GM12865 (cell line): ENCODE measurements around the gene ADAMTS15.

Source experiments
- DNase-seq: peaks from one replicate; pipeline ENCODE4 v3.0.0; 2010; ENCODE audit warnings: low read depth
- H3K4me3 ChIP-seq: 2 replicates; pipeline ENCODE4 v1.5.1; 2011; ENCODE audit warnings: mild to moderate bottlenecking, low read depth, low read length, control low read depth
- CTCF ChIP-seq: IDR thresholded peaks from 2 replicates; pipeline ENCODE4 v1.5.1; 2011; ENCODE audit warnings: low read length, control low read depth, low read depth, inconsistent platforms; ENCODE audit not compliant: insufficient read depth; ENCODE audit errors: missing control alignments

Gene ADAMTS15

GRCh38 chr11:130424613-130425140 is 23.8 kb upstream of the ADAMTS15 start:
- H3K4me3 ChIP-seq = no peak overlapping the region
- no peak for DNase-seq
- TF ChIP-seq CTCF = no peak

GRCh38 chr11:130425156-130425555 is 23.3 kb upstream of the ADAMTS15 start:
- no peak for DNase-seq

GRCh38 chr11:130426223-130426836 is 22.1 kb upstream of the ADAMTS15 start:
- TF ChIP-seq CTCF = no peak
- DNase-seq = no peak
- H3K4me3 ChIP-seq = no peak overlapping the region

More at GRCh38 chr11:130425156-130425555, 23.3 kb upstream of the ADAMTS15 start:
- TF ChIP-seq CTCF = no peak
- H3K4me3 ChIP-seq = no peak overlapping the region

DNA sequence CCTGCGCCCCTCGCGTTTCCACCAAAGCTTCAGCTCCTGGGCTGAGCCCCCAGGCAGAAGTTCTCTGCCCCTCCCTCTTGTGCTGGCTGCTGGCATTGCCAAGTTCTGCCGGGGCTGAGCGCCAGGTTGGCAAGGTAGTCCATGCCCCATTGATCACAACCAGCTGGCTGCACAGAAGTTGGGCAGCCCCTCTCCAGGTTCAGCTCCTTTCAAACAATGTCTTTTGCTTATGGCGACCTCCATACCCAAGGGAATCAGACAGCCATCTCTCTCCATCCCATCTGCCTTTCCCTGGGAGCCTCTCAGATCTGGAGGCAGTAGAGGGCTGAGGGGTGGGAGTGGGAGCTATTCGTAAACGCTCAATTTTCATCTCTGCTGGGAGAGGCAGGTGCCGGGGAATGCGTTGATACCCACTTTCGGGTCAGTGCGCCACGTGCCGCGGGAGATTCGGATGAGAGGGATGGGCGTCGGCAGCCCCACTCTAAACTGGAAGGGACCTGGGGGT is 21.6 kb upstream of the ADAMTS15 start:
- DNase-seq = no peak
- no peak overlapping the region for H3K4me3 ChIP-seq
- no peak for TF ChIP-seq CTCF

- no peak for TF ChIP-seq CTCF
- DNase-seq = no peak
- H3K4me3 ChIP-seq = no peak overlapping the region
Measured at GRCh38 chr11:130427581-130428315, 20.7 kb upstream of the ADAMTS15 start.

DNA sequence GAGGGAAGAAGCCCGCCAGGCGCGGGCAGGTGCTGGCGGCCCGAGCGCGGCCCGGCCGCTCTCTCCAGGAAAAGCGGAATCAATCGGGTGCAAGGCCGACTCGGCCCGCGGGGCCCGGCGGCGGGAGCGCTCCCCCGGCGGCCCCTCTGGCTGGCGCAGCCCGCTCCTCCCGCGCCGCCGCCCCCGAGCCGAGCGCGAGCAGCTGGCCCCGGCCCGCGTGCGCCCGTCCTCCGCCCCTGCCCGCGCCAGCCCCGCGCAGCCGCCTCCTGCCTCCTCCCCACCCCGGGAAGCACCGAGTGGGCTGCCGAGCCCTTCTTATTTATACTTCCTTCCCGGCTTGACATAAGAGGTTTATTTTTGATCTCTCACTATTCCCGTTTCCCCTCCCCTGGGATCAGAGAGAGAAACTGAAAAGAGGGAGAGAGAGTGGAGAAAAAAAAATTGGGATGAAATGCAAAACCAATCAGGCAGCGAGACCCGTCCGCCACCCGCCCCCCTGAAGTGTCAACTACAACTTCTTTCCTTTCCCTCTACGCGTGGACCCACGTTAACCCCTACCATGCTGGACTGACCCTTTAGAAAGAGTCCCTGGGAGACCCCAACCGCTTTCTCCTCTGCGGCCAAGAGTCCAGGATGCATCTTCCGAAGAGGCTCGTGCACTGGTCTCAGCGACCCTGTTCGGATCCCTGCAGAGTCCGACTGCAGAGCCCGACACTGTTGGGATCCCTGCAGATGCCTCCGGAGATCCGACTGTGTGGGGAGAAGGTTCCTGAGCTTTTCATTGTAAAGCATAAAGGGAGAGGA is 19.9 kb upstream of the ADAMTS15 start, which contains the start of gene ADAMTS8:
Gene ADAMTS8, minus strand, starts transcription at position 294 of the 804 bp plus-strand sequence. CDS start 323 bp downstream, outside the sequence.
- no peak for DNase-seq
- no peak within 1 kb of the TSS for H3K4me3 ChIP-seq
- TF ChIP-seq CTCF = no peak
